H1 (cell line): ENCODE results near the gene GPD1L. TPM values are rescaled to one million over a fixed set of nuclear protein-coding genes. Genes with fewer than 3 reads are reported as not detected.

Experiments
- CTCF ChIA-PET: fragments of 300-600 bp; sonication (Branson Sonifier 250); formaldehyde crosslinking; loops from one replicate; lab custom pipeline; 2021; ENCODE audit not compliant: partially characterized antibody; lab: Charles Lee
- POLR2A ChIA-PET: fragments of 300-600 bp; sonication (Branson Sonifier 250); formaldehyde crosslinking; loops from one replicate; lab custom pipeline; 2021; ENCODE audit warnings: inconsistent platforms; ENCODE audit not compliant: partially characterized antibody; lab: Charles Lee
- DNase-seq, 2 experiments: peaks; one replicate each; pipeline versions ENCODE4 v3.0.0 to v3.0.0-alpha.2; 2010 to 2022; ENCODE audit warnings: low spot score in 2 of 2, low read depth in 1 of 2, mixed read lengths in 1 of 2
- FAIRE-seq: peaks from 2 replicates; lab custom pipeline; 2011; peaks lifted over from hg19 to GRCh38; lab: Jason Lieb, UNC
- H2AFZ ChIP-seq: 2 replicates; pipeline ENCODE4 v1.8.1; 2012; ENCODE audit warnings: low read length, inconsistent platforms
- H2AK5ac ChIP-seq: 2 replicates; pipeline ENCODE4 v1.6.1; 2013; ENCODE audit warnings: low read depth, low read length
- H2BK120ac ChIP-seq: replicated peaks from 2 replicates; pipeline ENCODE3; 2013; ENCODE audit warnings: low read depth, low read length, inconsistent platforms
- H2BK12ac ChIP-seq: 2 replicates; pipeline ENCODE4 v1.6.1; 2013; ENCODE audit warnings: low read depth, low read length
- H2BK15ac ChIP-seq: 2 replicates; pipeline ENCODE4 v1.6.1; 2013; ENCODE audit warnings: low read length
- H2BK20ac ChIP-seq: 2 replicates; pipeline ENCODE4 v1.6.1; 2013; ENCODE audit warnings: low read length
- H2BK5ac ChIP-seq: 2 replicates; pipeline ENCODE4 v1.6.1; 2013; ENCODE audit warnings: low read depth, low read length
- H3K14ac ChIP-seq: 2 replicates; pipeline ENCODE4 v1.6.1; 2013; ENCODE audit warnings: inconsistent platforms; ENCODE audit not compliant: insufficient read length
- H3K18ac ChIP-seq: 2 replicates; pipeline ENCODE4 v1.6.1; 2013; ENCODE audit warnings: low read length; ENCODE audit errors: extremely low read depth
- H3K23ac ChIP-seq: 2 replicates; pipeline ENCODE4 v1.6.1; 2013; ENCODE audit warnings: inconsistent platforms; ENCODE audit not compliant: insufficient read length
- H3K23me2 ChIP-seq: 2 replicates; pipeline ENCODE4 v1.6.1; 2013; ENCODE audit warnings: low read depth, low read length
- H3K27ac ChIP-seq: 2 replicates; pipeline ENCODE4 v1.6.1; 2011; ENCODE audit warnings: low read depth, low read length, inconsistent platforms
- H3K27me3 ChIP-seq, 4 experiments: replicated peaks in 1 of 4; 1 replicate in 1 of 4; 2 replicates in 3 of 4; pipeline versions ENCODE4 v1.6.1 to v1.8.1; 2011 to 2013; ENCODE audit warnings: low read length in 3 of 4, mild to moderate bottlenecking in 3 of 4, inconsistent platforms in 2 of 4, mixed read lengths in 2 of 4, moderate library complexity in 1 of 4; ENCODE audit not compliant: control insufficient read depth in 3 of 4, insufficient read depth in 3 of 4; ENCODE audit errors: extremely low read depth in 1 of 4
- H3K36me3 ChIP-seq, 4 experiments: 2 replicates each; pipeline versions ENCODE4 v1.6.1 to v1.8.1; 2011 to 2013; ENCODE audit warnings: mild to moderate bottlenecking in 4 of 4, low read length in 3 of 4, moderate library complexity in 2 of 4, control low read depth in 1 of 4, inconsistent platforms in 1 of 4; ENCODE audit not compliant: insufficient read depth in 4 of 4, control insufficient read depth in 2 of 4
- H3K4ac ChIP-seq: replicated peaks from 2 replicates; pipeline ENCODE3; 2013; ENCODE audit warnings: low read length, low read depth, mixed read lengths, inconsistent platforms; ENCODE audit not compliant: insufficient read length
- H3K4me1 ChIP-seq, 4 experiments: replicated peaks in 1 of 4; 1 replicate in 1 of 4; 2 replicates in 3 of 4; pipeline versions ENCODE4 v1.6.1 to v1.8.1; 2011 to 2013; ENCODE audit warnings: low read length in 3 of 4, inconsistent platforms in 2 of 4, mixed read lengths in 1 of 4; ENCODE audit not compliant: insufficient read depth in 4 of 4, control insufficient read depth in 3 of 4
- H3K4me2 ChIP-seq, 2 experiments: 2 replicates each; pipeline versions ENCODE4 v1.6.1 to v1.8.1; 2011 to 2013; ENCODE audit warnings: low read depth in 2 of 2, low read length in 2 of 2, control low read depth in 1 of 2, inconsistent platforms in 1 of 2, mild to moderate bottlenecking in 1 of 2; ENCODE audit not compliant: insufficient read depth in 1 of 2
- H3K4me3 ChIP-seq, 4 experiments: fragments of 200-600, 300-600 bp in 1 of 4; sonication (generic), shearing (Covaris generic), sonication (Bioruptor Twin) in 1 of 4; 2 replicates each; pipeline versions ENCODE4 v1.5.1 to v1.8.1; 2011 to 2016; ENCODE audit warnings: low read length in 4 of 4, low read depth in 3 of 4, control low read depth in 2 of 4, inconsistent platforms in 2 of 4, mild to moderate bottlenecking in 2 of 4, mixed read lengths in 1 of 4, moderate library complexity in 1 of 4; ENCODE audit not compliant: insufficient read depth in 2 of 4; ENCODE audit errors: extremely low read depth in 1 of 4
- H3K56ac ChIP-seq: replicated peaks from 2 replicates; pipeline ENCODE3; 2013; ENCODE audit warnings: low read depth, mild to moderate bottlenecking, mixed read lengths, low read length, inconsistent platforms; ENCODE audit not compliant: insufficient read length
- H3K79me1 ChIP-seq: 2 replicates; pipeline ENCODE4 v1.6.1; 2013; ENCODE audit warnings: low read depth, low read length, control low read depth
- H3K79me2 ChIP-seq, 2 experiments: 2 replicates each; pipeline versions ENCODE4 v1.6.1 to v1.8.1; 2012 to 2013; ENCODE audit warnings: low read length in 2 of 2, mild to moderate bottlenecking in 2 of 2, inconsistent platforms in 1 of 2; ENCODE audit not compliant: insufficient read depth in 2 of 2, control insufficient read depth in 1 of 2
- H3K9ac ChIP-seq, 4 experiments: replicated peaks in 1 of 4; 1 replicate in 1 of 4; 2 replicates in 3 of 4; pipeline versions ENCODE4 v1.6.1 to v1.8.1; 2011 to 2013; ENCODE audit warnings: low read depth in 3 of 4, low read length in 3 of 4, control low read depth in 2 of 4, mild to moderate bottlenecking in 2 of 4, moderate library complexity in 2 of 4, inconsistent platforms in 1 of 4; ENCODE audit errors: extremely low read depth in 1 of 4
- H3K9me3 ChIP-seq, 2 experiments: 2 replicates each; pipeline versions ENCODE4 v1.6.1 to v1.8.1; 2012 to 2013; ENCODE audit warnings: mild to moderate bottlenecking in 2 of 2, moderate library complexity in 2 of 2, control low read depth in 1 of 2, inconsistent platforms in 1 of 2, low read depth in 1 of 2, low read length in 1 of 2, mixed read lengths in 1 of 2; ENCODE audit not compliant: insufficient read depth in 2 of 2
- H4K20me1 ChIP-seq, 2 experiments: replicated peaks in 1 of 2; 2 replicates each; pipeline versions ENCODE3 to v1.8.1; 2011 to 2013; ENCODE audit warnings: inconsistent platforms in 2 of 2, low read length in 2 of 2, mild to moderate bottlenecking in 1 of 2; ENCODE audit not compliant: insufficient read depth in 2 of 2, control insufficient read depth in 1 of 2
- H4K5ac ChIP-seq: 2 replicates; pipeline ENCODE4 v1.6.1; 2013; ENCODE audit warnings: low read length, low read depth, mixed read lengths, inconsistent platforms; ENCODE audit not compliant: insufficient read length
- H4K8ac ChIP-seq: 2 replicates; pipeline ENCODE4 v1.8.0; 2013; ENCODE audit warnings: mild to moderate bottlenecking, moderate library complexity, low read length, inconsistent platforms; ENCODE audit not compliant: insufficient read depth; ENCODE audit errors: extremely low read depth
- H4K91ac ChIP-seq: replicated peaks from 2 replicates; pipeline ENCODE3; 2013; ENCODE audit warnings: low read length, mixed read lengths, inconsistent platforms; ENCODE audit not compliant: insufficient read length
- ASH2L ChIP-seq: fragments of 200-600, 300-600 bp; sonication (generic); IDR thresholded peaks from one replicate; pipeline ENCODE4 v1.7.1; 2017; ENCODE audit warnings: low read length
- GTF2F1 ChIP-seq: IDR thresholded peaks from 2 replicates; pipeline ENCODE4 v1.6.1; 2012; ENCODE audit warnings: low read depth, low read length, improper control_type of control experiment, borderline replicate concordance
- JUND ChIP-seq: IDR thresholded peaks from 2 replicates; pipeline ENCODE4 v1.6.1; 2011; ENCODE audit warnings: mild to moderate bottlenecking, improper control_type of control experiment, low read length
- POLR2AphosphoS5 ChIP-seq: IDR thresholded peaks from 2 replicates; pipeline ENCODE4 v1.6.1; 2011; ENCODE audit warnings: low read depth, low read length
- TBP ChIP-seq: IDR thresholded peaks from 2 replicates; pipeline ENCODE4 v1.6.1; 2011; ENCODE audit warnings: low read depth, low read length, improper control_type of control experiment
- TCF12 ChIP-seq: IDR thresholded peaks from 2 replicates; pipeline ENCODE4 v1.6.1; 2011; ENCODE audit warnings: low read depth, mild to moderate bottlenecking, low read length
- YY1 ChIP-seq: IDR thresholded peaks from 2 replicates; pipeline ENCODE4 v1.6.1; 2011; ENCODE audit warnings: low read depth, mild to moderate bottlenecking, low read length
- WGBS, 2 experiments: shearing (Covaris generic) in 1 of 2; methylation state at CpG; one replicate each; pipeline versions ENCODE4 v1.1.6 to v1.1.7; 2013 to 2015; ENCODE audit warnings: low lambda C conversion rate in 2 of 2, mixed read lengths in 2 of 2, inconsistent platforms in 1 of 2, low coverage in 1 of 2, missing lambda C conversion rate in 1 of 2; ENCODE audit not compliant: insufficient replicate concordance in 2 of 2, insufficient coverage in 1 of 2, insufficient read length in 1 of 2; ENCODE audit errors: extremely low coverage in 1 of 2, missing lambda C conversion rate in 1 of 2; 5-methylcytosine and 5-hydroxymethylcytosine counted together
- polyA plus RNA-seq, 7 experiments: library from polyadenylated mRNA; depleted of rRNA in 3 of 7; stranded (reverse) in 5 of 7; unstranded in 2 of 7; fragments of >200 nt in 5 of 7; fragments of 200-250 nt in 2 of 7; gene quantifications; 1 replicate in 5 of 7; 2 replicates in 1 of 7; 4 replicates in 1 of 7; pipeline versions ENCODE4 v1.2.1 to v1.2.3, GENCODE V29; 2011 to 2013; ENCODE audit warnings: missing spikeins in 2 of 7, mixed read lengths in 2 of 7
- total RNA-seq: library from RNA; stranded (reverse); fragmentation: NEBNext Ultra II Directional; extraction: Animal tissue kit (Norgen Biotek cat#: 25700); gene quantifications from 2 replicates; pipeline ENCODE4 v1.2.1, GENCODE V29; 2021
- TF ChIP-seq, protein P1 (sequence below), 3 experiments: IDR thresholded peaks; 1 replicate in 2 of 3; 2 replicates in 1 of 3; pipeline versions ENCODE4 v1.5.1 to v1.6.1; 2011; ENCODE audit warnings: low read length in 3 of 3, mild to moderate bottlenecking in 3 of 3, inconsistent platforms in 2 of 3, low read depth in 1 of 3, moderate library complexity in 1 of 3; ENCODE audit not compliant: insufficient read depth in 1 of 3; ENCODE audit errors: control extremely low read depth in 1 of 3

GPD1L gene
- total and polyA plus RNA-seq, 2 of the 8 experiments (the other 6 are each of a cell fraction or from before 2014, with no cell fraction given) = 2.4 to 8.4 TPM

- no peak overlapping the region for H2BK12ac ChIP-seq
- no peak overlapping the region for H4K5ac ChIP-seq
- H3K9me3 ChIP-seq = peaks cover 25% of the 10 kb centered on the region in 2 experiments
- no peaks in the 10 kb centered on the region for H4K20me1 ChIP-seq
- peaks cover 0 to 5% (median 3%) of the 10 kb centered on the region in 4 experiments; a peak in 5 of 7 replicates for H3K4me1 ChIP-seq
- POLR2A ChIA-PET = no interaction called here
- CTCF ChIA-PET = no interaction called here
- no peak overlapping the region for H2BK120ac ChIP-seq
- no peak overlapping the region for H3K4ac ChIP-seq
- DNase-seq (no peak), FAIRE-seq (no peak)
- peaks cover 7% of the 10 kb centered on the region for H3K23me2 ChIP-seq
- no peak overlapping the region for H3K4me2 ChIP-seq
- no peaks in the 10 kb centered on the region; the same call in 1 of the 2 replicates for H3K79me1 ChIP-seq
- WGBS, 2 experiments = 90% methylated on average over 7 of the region's 7 CpGs; no CpG with 5 or more reads in 1 of the 2 experiments
- no peaks in the 10 kb centered on the region for H3K79me2 ChIP-seq
- no peak overlapping the region for H2AFZ ChIP-seq
- H4K8ac ChIP-seq = no peak overlapping the region
- no peak overlapping the region for H4K91ac ChIP-seq
- no peak overlapping the region for H3K18ac ChIP-seq
- H3K23ac ChIP-seq = no peak overlapping the region
- no peak overlapping the region for H2BK15ac ChIP-seq
- H3K14ac ChIP-seq = no peak overlapping the region
- H3K56ac ChIP-seq = no peak overlapping the region
- H3K4me3 ChIP-seq = no peak overlapping the region
- no peaks in the 10 kb centered on the region for H3K36me3 ChIP-seq
- no peak overlapping the region for H2AK5ac ChIP-seq
- H3K27me3 ChIP-seq = peaks cover 0 to 10% (median 8%) of the 10 kb centered on the region in 4 experiments; a peak in 6 of 7 replicates
- TF ChIP-seq POLR2AphosphoS5 = no peak
- TF ChIP-seq JUND = no peak
- no peak for TF ChIP-seq TCF12
- no peak for TF ChIP-seq TBP
- no peak for TF ChIP-seq GTF2F1
- no peak for TF ChIP-seq YY1
- TF ChIP-seq, protein P1, sequence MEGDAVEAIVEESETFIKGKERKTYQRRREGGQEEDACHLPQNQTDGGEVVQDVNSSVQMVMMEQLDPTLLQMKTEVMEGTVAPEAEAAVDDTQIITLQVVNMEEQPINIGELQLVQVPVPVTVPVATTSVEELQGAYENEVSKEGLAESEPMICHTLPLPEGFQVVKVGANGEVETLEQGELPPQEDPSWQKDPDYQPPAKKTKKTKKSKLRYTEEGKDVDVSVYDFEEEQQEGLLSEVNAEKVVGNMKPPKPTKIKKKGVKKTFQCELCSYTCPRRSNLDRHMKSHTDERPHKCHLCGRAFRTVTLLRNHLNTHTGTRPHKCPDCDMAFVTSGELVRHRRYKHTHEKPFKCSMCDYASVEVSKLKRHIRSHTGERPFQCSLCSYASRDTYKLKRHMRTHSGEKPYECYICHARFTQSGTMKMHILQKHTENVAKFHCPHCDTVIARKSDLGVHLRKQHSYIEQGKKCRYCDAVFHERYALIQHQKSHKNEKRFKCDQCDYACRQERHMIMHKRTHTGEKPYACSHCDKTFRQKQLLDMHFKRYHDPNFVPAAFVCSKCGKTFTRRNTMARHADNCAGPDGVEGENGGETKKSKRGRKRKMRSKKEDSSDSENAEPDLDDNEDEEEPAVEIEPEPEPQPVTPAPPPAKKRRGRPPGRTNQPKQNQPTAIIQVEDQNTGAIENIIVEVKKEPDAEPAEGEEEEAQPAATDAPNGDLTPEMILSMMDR (IDR thresholded peaks at IDR 0.05; ENCODE audit: control extremely low read depth in 1 of 3, insufficient read depth in 1 of 3, low read depth in 1 of 3, low read length in 3 of 3) = no peak
- no peak for TF ChIP-seq ASH2L
- no peak overlapping the region for H2BK20ac ChIP-seq
- H3K27ac ChIP-seq = no peak overlapping the region
- no peak overlapping the region for H3K9ac ChIP-seq
- H2BK5ac ChIP-seq = no peak overlapping the region
Measured at GRCh38 chr3:32102289-32102688, 4.1 kb upstream of the GPD1L start.
